Activated naive CD4-positive, alpha-beta T cell treated with anti-CD3 and anti-CD28 coated beads, Interleukin-2, amount 10 ng/mL, durations not matched to agents 7 days and 5 days (primary cell): Measurements from ENCODE around the gene ACOT2.

Experiments used
- CTCF ChIA-PET: fragments of 350-600 bp; sonication (Branson Sonifier 250); formaldehyde crosslinking; loops from one replicate; lab custom pipeline; 2021; ENCODE audit warnings: antibody characterized with exemption; lab: Charles Lee
- DNase-seq: peaks from one replicate; pipeline ENCODE4 v3.0.0-alpha.2; 2020
- H3K27ac Mint-ChIP-seq: one replicate; pipeline ENCODE4 v1.8.0; 2021; ENCODE audit warnings: mild to moderate bottlenecking, moderate library complexity, mixed read lengths
- H3K27me3 Mint-ChIP-seq: one replicate; pipeline ENCODE4 v1.8.0; 2021; ENCODE audit warnings: mild to moderate bottlenecking, mixed read lengths
- H3K36me3 Mint-ChIP-seq: one replicate; pipeline ENCODE4 v1.8.0; 2021; ENCODE audit warnings: mixed read lengths
- H3K4me1 Mint-ChIP-seq: one replicate; pipeline ENCODE4 v1.8.0; 2021; ENCODE audit warnings: mixed read lengths
- H3K4me3 Mint-ChIP-seq: one replicate; pipeline ENCODE4 v1.8.0; 2021; ENCODE audit warnings: mild to moderate bottlenecking, moderate library complexity, mixed read lengths
- H3K9me3 Mint-ChIP-seq: one replicate; pipeline ENCODE4 v1.8.0; 2021; ENCODE audit warnings: mixed read lengths

Gene ACOT2

GRCh38 chr14:73613419-73613963 is 44.5 kb downstream of the ACOT2 start:
- CTCF ChIA-PET: interaction anchor here (0.6 to 2.2 kb wide), 3 partner anchors 43 to 538 kb away, joined by 3 to 9 read pairs (median 8); partner anchors contain the start of gene ACOT2
- Mint-ChIP-seq H3K4me3 (peak overlapping the region; percentile 77), H3K36me3 (no peaks in the 10 kb centered on the region), H3K9me3 (peaks cover 2% of the 10 kb centered on the region), H3K27ac (peak overlapping the region; percentile 3), H3K27me3 (peaks cover 10% of the 10 kb centered on the region), H3K4me1 (peaks cover 14% of the 10 kb centered on the region)
- DNase-seq: no peak

DNA sequence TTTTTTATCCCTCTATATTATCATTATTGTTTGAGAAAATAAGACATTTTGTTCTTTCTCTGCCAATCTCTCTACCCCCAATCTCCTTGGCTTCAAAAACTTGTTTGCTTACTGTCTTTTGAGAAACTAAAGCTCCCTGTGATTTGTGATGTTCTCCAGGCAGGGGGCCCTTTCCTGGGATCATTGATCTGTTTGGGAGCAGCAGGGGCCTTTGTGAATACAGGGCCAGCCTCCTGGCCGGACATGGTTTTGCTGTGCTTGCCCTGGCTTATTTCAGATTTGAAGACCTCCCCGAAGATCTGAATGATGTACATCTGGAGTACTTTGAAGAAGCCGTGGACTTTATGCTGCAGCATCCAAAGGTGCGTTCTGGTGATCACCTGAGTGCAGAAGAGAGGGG is 47.8 kb downstream of the ACOT2 start:
- no peak for DNase-seq
- H3K4me1 Mint-ChIP-seq: peaks cover 10% of the 10 kb centered on the region
- no peak overlapping the region for H3K27ac Mint-ChIP-seq
- H3K27me3 Mint-ChIP-seq: peaks cover 10% of the 10 kb centered on the region
- no peaks in the 10 kb centered on the region for H3K9me3 Mint-ChIP-seq
- CTCF ChIA-PET: interaction anchor here (1.5 kb wide), 1 partner anchor 10 kb away, joined by 4 read pairs; no protein-coding TSS in a partner anchor
- H3K4me3 Mint-ChIP-seq: no peak overlapping the region
- no peaks in the 10 kb centered on the region for H3K36me3 Mint-ChIP-seq

- no peak overlapping the region for H3K4me3 Mint-ChIP-seq
- DNase-seq: no peak
- peaks cover 7% of the 10 kb centered on the region for H3K27me3 Mint-ChIP-seq
- no peaks in the 10 kb centered on the region for H3K4me1 Mint-ChIP-seq
- no peaks in the 10 kb centered on the region for H3K36me3 Mint-ChIP-seq
- CTCF ChIA-PET: no interaction called here
- no peaks in the 10 kb centered on the region for H3K9me3 Mint-ChIP-seq
- no peak overlapping the region for H3K27ac Mint-ChIP-seq
Observed at GRCh38 chr14:73619524-73619923, 50.5 kb downstream of the ACOT2 start.

GRCh38 chr14:73620268-73620667 is 51.3 kb downstream of the ACOT2 start:
- H3K27ac Mint-ChIP-seq: no peak overlapping the region

DNA sequence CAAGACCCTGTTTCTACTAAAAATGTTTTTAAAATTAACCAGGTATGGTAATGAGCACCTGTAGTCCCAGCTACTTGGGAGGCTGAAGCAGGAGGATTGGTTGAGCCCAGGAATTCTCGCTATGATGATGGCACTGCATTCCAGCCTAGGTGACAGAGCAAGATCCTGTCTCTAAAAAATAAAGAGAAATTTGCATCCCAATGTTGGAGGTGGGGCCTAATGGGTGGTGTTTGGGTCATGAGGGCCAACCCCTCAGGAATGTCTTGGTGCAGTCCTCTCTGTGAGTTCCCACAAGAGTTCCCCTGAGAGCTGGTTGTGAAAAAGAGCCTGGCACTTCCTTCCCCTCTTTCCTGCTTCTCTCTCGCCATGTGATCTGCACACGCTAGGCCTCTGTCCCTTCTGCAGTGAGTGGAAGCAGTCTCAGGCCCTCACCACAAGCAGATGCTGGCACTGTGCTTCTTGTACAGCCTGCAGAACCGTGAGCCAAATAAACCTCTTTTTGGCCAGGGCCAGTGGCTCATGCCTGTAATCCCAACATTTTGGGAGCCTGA is 54.6 kb downstream of the ACOT2 start:
- Mint-ChIP-seq H3K4me3 (no peak overlapping the region), H3K4me1 (no peaks in the 10 kb centered on the region), H3K9me3 (no peaks in the 10 kb centered on the region), H3K27ac (no peak overlapping the region), H3K27me3 (peaks cover 7% of the 10 kb centered on the region), H3K36me3 (no peaks in the 10 kb centered on the region)
- CTCF ChIA-PET: no interaction called here
- DNase-seq: no peak

More at GRCh38 chr14:73620268-73620667, 51.3 kb downstream of the ACOT2 start:
- DNase-seq: no peak
- Mint-ChIP-seq H3K27me3 (peaks cover 7% of the 10 kb centered on the region), H3K9me3 (no peaks in the 10 kb centered on the region), H3K4me1 (no peaks in the 10 kb centered on the region), H3K4me3 (no peak overlapping the region), H3K36me3 (no peaks in the 10 kb centered on the region)
- CTCF ChIA-PET: no interaction called here
